Inflammatory macrophage treated with lipopolysaccharide for 4 hours (primary cell): Measurements from ENCODE around the gene BSDC1.
"Not testable (repeated sequence)": the region's sequence is repeated elsewhere in the genome, so short reads cannot be mapped to it uniquely, and the experiment has no call there.

Experiments
- DNase-seq: peaks from one replicate; pipeline ENCODE4 v3.0.0-alpha.2; 2020

BSDC1 gene

DNA sequence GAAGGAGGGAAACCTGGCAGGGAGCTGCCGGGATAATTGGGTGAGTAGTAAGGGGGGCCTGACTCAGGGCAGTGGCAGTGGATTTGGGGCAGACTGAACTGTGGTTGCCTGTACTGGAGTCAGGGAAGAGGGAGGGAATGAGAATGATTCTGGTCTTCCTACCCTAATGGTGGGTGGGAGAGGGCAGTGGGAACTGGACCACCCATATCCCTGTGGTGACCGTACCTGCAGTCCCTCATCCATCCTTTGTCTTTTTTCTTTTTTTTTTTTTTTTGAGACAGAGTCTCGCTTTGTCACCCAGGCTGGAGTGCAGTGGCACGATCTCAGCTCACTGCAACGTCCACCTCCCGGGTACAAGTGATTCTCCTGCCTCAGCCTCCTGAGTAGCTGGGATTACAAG lies 38.5 kb downstream of the BSDC1 start:
- DNase-seq = not testable (repeated sequence)

DNA sequence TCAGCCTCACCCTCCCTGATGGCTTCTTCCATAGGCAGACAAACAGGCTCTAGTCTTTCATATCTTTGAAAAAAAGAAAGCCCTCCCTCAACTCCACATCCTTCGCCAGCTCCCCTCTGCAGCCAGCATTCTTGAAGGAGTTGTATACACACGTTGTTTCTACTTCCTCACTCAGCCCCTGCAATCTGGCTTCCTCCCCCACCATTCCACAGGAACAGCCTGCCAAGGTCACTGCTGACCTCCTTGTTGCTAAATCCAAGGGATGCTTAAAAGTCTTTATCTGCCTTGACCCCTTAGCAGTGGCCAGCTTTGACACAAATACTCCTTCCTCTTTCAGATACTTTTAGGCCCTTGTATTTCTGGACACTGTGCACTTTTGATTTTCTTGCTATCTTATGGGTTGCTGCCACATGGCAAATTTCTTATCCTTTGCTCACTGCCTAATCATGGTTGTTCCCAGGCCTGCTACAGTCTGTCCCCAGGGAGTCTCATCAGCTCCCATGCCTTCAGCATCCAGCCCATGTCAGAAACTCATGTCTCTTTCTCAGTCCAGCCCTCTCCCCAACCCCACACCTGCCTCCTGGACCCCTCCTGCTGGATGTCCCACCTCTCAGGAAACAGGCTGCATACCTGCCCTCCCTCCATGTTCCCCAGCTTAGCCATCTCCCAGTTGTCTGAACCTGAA lies 40.2 kb downstream of the BSDC1 start:
- DNase-seq = no peak

DNA sequence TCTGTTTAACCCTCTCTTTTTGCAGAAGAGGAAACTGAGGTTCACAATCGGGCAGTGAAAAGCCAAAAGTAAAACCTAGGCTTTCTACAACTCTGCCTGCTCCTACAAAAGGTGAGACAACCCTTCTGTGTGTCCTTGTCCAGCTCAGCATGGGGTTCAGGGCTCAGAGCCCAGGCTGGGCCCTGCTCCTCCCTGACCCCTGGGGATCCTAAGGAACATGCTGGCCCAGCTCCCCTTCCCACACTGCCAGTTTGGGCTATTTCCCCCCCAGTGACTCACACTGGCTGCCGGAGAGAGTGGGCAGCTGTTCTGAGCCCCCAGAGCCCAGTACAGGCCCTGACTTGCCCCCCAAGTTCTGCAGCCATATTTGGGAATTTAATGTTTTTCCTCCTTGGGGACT lies 40.8 kb downstream of the BSDC1 start:
- no peak for DNase-seq

DNA sequence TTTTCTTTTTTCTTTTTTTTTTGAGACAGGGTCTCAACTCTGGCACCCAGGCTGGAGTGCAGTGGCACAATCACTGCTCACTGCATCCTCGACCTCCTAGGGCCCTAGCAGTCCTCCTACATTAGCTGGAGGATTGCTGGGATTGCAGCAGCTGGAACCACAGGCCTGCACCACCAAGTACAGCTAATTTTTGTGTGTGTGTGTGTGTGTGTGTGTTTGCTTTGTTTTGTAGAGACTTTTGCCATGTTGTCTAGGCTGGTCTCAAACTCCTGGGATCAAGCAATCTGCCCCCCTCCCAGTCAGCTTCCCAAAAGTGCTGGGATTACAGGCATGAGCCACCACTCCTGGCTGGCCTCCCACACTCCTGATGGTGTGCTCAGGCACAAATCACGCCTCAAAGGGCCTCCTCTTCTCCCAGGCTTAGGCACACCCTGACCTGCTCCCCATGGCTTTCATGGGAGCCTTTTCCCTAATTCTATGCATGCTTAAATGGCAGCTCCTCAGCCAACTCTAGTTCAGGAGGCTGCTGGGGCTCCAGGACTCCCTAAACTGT lies 41.3 kb downstream of the BSDC1 start:
- DNase-seq = no peak

DNA sequence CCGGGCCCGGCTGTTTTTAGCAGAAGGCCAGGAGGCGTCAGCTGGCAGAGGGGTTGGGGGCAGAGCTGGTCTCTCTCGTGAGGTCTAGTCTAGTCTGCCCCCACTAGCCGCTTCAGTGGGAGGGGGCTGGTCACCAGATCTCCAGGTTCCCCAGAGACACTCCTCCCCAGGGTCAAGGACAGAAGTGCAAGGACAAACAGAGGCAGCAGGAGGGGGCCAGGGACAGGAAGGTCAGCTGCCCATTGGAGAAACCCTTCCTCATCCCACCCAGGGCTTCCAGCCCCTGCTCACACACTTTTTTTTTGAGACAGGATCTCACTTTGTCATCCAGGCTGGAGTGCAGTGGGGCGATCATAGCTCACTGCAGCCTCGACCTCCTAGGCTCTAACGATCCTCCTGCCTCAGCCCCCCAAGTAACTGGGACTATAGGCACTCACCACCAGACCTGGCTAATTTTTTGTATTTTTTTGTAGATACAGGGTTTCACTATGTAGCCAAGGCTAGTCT lies 41.9 kb downstream of the BSDC1 start:
- no peak for DNase-seq

DNA sequence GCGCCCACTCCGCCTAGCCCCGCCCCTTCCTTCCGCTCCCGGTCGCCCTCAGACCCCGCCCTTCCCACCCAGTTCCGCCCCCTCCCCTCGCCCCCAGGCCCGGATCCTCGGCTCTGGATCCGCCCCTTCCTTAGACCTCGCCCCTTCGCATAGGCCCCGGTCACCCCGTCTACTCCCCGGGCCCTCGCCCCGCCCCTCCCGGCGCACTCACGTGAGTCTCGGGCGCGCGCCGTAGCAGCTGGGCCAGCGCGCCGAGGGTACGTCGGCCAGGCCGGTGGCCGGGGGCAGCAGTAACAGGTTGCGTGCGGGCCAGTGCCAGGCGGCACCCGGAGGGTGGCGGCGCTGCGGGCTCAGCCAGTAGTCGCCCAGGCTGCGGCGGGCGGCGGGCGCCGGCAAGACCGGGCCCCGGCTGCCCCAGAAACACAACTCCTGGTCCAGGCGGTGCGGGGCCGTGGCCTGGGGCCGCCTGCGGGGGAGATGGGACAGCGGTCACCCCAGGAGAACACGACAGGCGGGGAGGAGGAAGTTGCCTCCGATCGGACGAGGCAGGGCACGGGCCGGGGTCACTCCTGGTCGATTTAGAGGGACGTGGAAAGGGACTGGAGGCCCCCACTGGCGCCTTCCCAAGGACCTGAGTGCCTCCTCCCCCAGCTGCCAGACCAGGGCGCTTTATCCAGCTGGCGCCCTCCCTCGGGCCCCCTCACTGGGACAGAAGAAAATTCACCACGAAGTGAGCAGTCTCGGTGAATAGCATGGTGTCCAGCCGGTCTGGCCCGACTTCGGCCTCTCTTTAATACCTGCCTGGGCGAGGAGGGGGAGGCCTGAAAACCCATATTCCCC lies 42.6 kb downstream of the BSDC1 start:
- peak; percentile 70 for DNase-seq

DNA sequence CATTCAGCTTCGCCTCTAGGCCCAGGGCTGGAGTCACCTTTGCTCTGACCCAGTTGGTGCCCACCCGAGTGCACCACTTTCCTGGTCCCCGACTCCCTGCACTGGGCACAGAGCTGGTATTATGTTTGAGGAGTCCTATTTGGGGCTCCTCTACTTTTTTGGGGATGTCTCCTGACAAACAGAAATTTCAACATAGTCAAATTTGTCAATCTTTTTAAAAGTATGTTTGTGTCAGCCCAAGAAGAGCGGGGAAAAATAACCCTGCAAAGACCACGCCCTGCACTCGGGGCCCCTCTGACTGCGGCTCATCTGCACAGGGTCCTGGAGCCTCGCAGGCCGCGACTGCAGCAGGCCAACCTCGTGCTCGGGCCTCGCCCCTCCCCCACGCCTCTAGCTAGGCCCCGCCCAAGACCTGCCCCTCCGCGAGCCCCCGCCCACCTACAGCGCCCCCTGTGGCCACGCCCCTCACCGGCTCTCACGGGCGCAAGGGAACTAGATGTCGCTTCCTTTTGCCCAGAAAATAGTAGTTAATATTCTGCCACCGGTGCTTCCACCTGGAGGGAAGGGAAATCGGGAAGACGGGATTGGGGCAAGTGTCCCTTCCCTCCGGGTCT lies 43.3 kb downstream of the BSDC1 start:
- peak; percentile 56 for DNase-seq

- DNase-seq = peak; percentile 62
These were observed 45.0 kb downstream of the BSDC1 start for GRCh38 chr1:32349211-32349708.

- no peak for DNase-seq
These were observed 47.6 kb downstream of the BSDC1 start for GRCh38 chr1:32346532-32347157.

DNA sequence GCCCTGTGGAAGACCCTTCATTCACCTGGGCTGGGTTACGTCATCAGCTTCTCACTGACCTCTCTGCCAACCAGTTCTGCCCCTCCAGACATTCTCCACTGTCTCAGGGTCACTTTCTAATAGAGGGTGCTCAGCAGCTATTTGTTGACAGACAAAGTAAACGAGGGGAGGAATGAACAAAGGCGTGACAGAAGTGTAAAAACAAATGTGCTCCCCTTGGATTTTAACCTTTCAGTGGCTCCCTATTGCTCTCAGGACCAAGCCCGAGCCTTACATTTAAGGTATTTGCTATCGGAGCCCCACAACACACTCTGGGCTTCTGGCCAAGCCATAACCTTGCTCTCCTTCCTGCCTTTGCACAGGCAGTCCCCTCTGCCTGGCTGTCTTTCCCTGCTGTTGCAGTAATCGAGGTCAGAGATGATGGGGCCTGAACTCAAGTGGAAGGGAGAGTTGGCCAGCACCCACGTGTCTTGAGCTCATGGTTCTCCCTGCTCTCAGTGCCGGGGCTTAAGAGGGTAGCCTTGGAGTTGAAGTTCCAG lies 48.9 kb downstream of the BSDC1 start:
- no peak for DNase-seq

- no peak for DNase-seq
These were observed 51.5 kb downstream of the BSDC1 start for GRCh38 chr1:32342704-32343103.

DNA sequence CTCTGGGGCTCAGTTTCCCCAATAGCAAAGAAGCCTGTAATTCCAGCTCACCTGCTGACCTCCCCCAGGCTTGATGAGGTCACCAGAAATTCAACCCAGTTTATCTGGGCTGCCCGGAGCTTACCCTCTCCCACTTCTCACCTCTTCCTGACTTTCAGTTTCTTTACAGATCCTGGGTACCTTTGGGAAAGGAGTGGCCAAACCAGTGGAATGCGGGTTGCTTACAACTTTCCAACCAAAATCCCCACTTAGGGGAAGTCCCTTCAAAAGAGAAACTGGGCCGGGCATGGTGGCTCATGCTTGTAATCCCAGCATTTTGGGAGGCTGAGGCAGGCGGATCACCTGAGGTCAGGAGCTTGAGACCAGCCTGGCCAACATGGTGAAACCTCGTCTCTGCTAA lies 52.3 kb downstream of the BSDC1 start:
- peak; percentile 37 for DNase-seq

GRCh38 chr1:32341186-32341757 lies 53.0 kb downstream of the BSDC1 start:
- DNase-seq = no peak

DNA sequence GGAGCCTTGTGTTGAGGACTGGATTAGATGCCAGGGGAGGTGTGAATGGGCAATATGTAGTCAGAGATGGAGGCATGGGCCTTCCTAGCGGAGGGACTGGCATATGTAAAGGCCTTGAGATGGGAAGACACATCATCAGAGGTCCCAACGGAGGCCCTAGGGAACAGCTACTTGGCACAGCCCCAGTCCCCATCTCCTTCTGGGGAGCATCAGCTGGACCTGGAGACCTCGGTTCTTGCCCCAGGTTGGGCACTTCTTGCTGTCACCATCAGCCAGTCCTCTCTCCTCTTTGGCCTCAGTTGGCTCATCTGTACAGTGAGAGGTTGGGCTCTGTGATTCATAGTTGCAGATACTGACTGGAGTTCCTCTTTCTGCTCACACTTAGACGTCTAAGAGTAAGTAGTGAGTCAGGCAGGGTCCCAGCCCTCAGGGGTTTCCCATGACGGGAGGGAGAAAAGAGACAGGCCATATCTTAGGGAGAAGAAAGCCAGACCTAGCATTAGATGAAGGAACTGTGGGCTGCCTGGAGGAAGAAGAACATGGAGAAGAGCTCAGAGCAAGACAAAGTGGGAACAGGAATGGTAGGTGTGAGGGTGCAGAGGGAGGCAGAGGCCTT lies 54.8 kb downstream of the BSDC1 start:
- DNase-seq = peak; percentile 98

- no peak for DNase-seq
These were observed 55.5 kb downstream of the BSDC1 start for GRCh38 chr1:32338637-32339145.

DNA sequence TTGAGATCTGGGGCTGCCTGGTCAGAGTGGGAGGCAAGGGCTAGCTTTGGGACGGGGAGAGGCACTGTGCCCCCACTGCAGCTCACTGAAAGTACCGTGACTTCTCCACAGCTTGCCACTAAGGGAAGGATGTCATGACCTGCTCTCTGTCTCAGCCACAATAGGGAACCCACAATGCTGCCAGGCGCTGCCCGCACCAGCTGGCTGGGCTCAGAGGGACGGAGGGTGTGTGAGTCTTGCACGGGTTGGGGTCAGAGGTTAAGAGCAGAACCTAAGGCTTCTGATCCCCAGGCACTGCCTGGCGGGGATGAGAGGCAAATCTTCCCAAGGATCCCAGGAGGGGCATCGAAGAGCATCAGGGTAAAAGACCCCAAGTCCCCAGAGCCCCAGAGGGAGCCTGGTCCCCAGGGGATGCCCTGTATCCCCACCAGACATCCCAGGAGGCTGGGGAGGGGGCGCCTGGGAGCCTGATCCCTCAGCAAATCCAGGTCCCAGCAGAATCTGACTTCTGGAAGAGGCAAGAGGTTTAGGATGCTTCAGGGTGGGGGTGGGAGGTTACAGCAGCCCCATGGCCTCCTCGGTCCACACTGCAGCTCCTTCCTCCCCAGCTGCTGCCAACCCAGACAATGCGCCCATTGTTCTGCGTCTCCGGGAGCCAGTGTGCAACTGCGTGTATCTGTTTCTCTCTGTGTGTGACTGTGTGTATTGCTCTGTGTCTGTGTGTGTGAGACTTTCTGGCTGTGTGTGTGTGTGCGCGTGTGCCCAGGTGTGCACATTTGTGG lies 56.2 kb downstream of the BSDC1 start:
- DNase-seq = peak; percentile 81

DNA sequence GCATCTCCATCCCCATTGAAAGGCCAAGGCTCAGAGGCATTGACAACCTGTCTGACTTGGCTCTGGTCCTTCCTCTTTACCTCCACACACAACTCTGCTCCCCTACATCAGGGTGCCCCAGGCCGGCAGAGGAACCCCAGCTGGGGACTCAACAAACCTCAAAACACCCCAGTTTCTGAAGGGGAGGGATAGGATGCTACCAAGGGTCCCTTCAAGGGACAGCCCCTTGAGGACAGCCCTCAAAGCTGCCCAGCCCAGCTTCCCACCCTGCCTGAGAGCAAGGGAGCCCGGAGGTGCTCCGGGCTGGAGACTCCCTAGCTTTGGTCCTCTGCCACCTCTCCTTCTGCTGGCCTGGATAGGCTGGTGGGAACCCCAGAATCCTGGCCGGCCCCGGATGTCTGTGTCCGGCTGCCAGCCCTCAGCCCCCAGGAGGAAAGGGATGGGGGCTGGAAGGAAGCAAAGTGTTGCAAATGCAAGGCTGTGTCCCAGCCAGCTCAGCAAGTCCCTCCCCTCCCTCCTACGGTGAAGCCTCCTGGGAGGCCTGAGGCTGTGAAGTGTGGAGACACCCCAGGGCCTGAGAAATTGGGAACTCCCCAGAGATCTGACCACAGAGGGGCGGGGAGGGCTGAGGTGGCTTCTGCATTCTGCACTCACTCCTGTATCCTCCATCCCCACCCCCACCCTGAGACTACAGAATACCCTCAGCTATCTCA lies 57.1 kb downstream of the BSDC1 start:
- DNase-seq = peak; percentile 95

GRCh38 chr1:32336591-32336932 lies 57.7 kb downstream of the BSDC1 start:
- no peak for DNase-seq

- DNase-seq = peak; percentile 57
These were observed 58.3 kb downstream of the BSDC1 start, which contains the start of gene MARCKSL1 for GRCh38 chr1:32335790-32336590. Gene MARCKSL1, minus strand, starts transcription at chr1:32336233. Its CDS starts 200 bp downstream, at chr1:32336033.
